Nephron (organoid): Measurements from ENCODE around the gene NINJ2.

Experiments used
- H3K27ac Mint-ChIP-seq, 3 experiments: 2 replicates each; pipeline ENCODE4 v1.8.0; 2020; ENCODE audit warnings: mixed read lengths in 3 of 3, mild to moderate bottlenecking in 2 of 3, moderate library complexity in 1 of 3
- H3K27me3 Mint-ChIP-seq: 2 replicates; pipeline ENCODE4 v1.8.0; 2021; ENCODE audit warnings: low read depth, mild to moderate bottlenecking, moderate library complexity, mixed read lengths
- H3K36me3 Mint-ChIP-seq: 2 replicates; pipeline ENCODE4 v1.8.0; 2020; ENCODE audit warnings: low read depth, mixed read lengths
- H3K4me1 Mint-ChIP-seq: 2 replicates; pipeline ENCODE4 v1.8.0; 2020; ENCODE audit warnings: mixed read lengths
- H3K4me3 Mint-ChIP-seq, 3 experiments: 2 replicates each; pipeline ENCODE4 v1.8.0; 2020; ENCODE audit warnings: mild to moderate bottlenecking in 3 of 3, mixed read lengths in 3 of 3, moderate library complexity in 2 of 3
- H3K9me3 Mint-ChIP-seq: 2 replicates; pipeline ENCODE4 v1.8.0; 2020; ENCODE audit warnings: mixed read lengths
- CTCF ChIP-seq, 3 experiments: fragments of 200-600 bp; sonication (generic); IDR thresholded peaks; one replicate each; pipeline ENCODE4 v1.5.0; 2021; ENCODE audit warnings: antibody characterized with exemption in 3 of 3; ENCODE audit not compliant: unreplicated experiment in 3 of 3

Gene NINJ2

GRCh38 chr12:532908-533565, 130.2 kb downstream of the NINJ2 start:
- Mint-ChIP-seq H3K36me3 (peaks cover 8% of the 10 kb centered on the region), H3K4me3 (no peak overlapping the region), H3K4me1 (peaks cover 22% of the 10 kb centered on the region), H3K9me3 (peaks cover 22% of the 10 kb centered on the region), H3K27me3 (no peaks in the 10 kb centered on the region), H3K27ac (no peak overlapping the region)
- no peak for TF ChIP-seq CTCF (IDR thresholded peaks at IDR 0.05; ENCODE audit: unreplicated experiment in 3 of 3)

GRCh38 chr12:531951-532585, 131.2 kb downstream of the NINJ2 start:
- H3K36me3 Mint-ChIP-seq = peaks cover 8% of the 10 kb centered on the region
- H3K9me3 Mint-ChIP-seq = peaks cover 22% of the 10 kb centered on the region
- H3K27me3 Mint-ChIP-seq = no peaks in the 10 kb centered on the region
- H3K4me1 Mint-ChIP-seq = peaks cover 22% of the 10 kb centered on the region
- H3K4me3 Mint-ChIP-seq = no peak overlapping the region
- no peak overlapping the region for H3K27ac Mint-ChIP-seq
- TF ChIP-seq CTCF (IDR thresholded peaks at IDR 0.05; ENCODE audit: unreplicated experiment in 3 of 3) = no peak

- no peaks in the 10 kb centered on the region for H3K27me3 Mint-ChIP-seq
- TF ChIP-seq CTCF (IDR thresholded peaks at IDR 0.05; ENCODE audit: unreplicated experiment in 3 of 3) = no peak
- peaks cover 22% of the 10 kb centered on the region for H3K9me3 Mint-ChIP-seq
- H3K4me3 Mint-ChIP-seq = no peak overlapping the region
- peaks cover 26% of the 10 kb centered on the region for H3K4me1 Mint-ChIP-seq
- peak overlapping the region; percentile 8 to 78 (median 35) for H3K27ac Mint-ChIP-seq
- peaks cover 8% of the 10 kb centered on the region for H3K36me3 Mint-ChIP-seq
Observed at GRCh38 chr12:530821-531220, 132.4 kb downstream of the NINJ2 start.

- Mint-ChIP-seq H3K9me3 (peaks cover 25% of the 10 kb centered on the region), H3K27me3 (no peaks in the 10 kb centered on the region), H3K4me3 (no peak overlapping the region), H3K27ac (peak overlapping the region in 2 of 3 experiments; percentile 8 to 78), H3K4me1 (peaks cover 26% of the 10 kb centered on the region), H3K36me3 (peaks cover 8% of the 10 kb centered on the region)
- no peak for TF ChIP-seq CTCF (IDR thresholded peaks at IDR 0.05; ENCODE audit: unreplicated experiment in 3 of 3)
Observed at GRCh38 chr12:530308-530707, 132.9 kb downstream of the NINJ2 start.

- no peaks in the 10 kb centered on the region for H3K27me3 Mint-ChIP-seq
- H3K9me3 Mint-ChIP-seq = peaks cover 25% of the 10 kb centered on the region
- TF ChIP-seq CTCF (IDR thresholded peaks at IDR 0.05; ENCODE audit: unreplicated experiment in 3 of 3) = no peak
- H3K4me3 Mint-ChIP-seq = no peak overlapping the region
- peaks cover 39% of the 10 kb centered on the region for H3K4me1 Mint-ChIP-seq
- peaks cover 8% of the 10 kb centered on the region for H3K36me3 Mint-ChIP-seq
- no peak overlapping the region for H3K27ac Mint-ChIP-seq
Observed at GRCh38 chr12:527729-528128, 135.5 kb downstream of the NINJ2 start.

- Mint-ChIP-seq H3K36me3 (peaks cover 4% of the 10 kb centered on the region), H3K27ac (no peak overlapping the region)
Observed at GRCh38 chr12:527241-527640, 136.0 kb downstream of the NINJ2 start.

More at GRCh38 chr12:527241-527640, 136.0 kb downstream of the NINJ2 start:
- peaks cover 21% of the 10 kb centered on the region for H3K9me3 Mint-ChIP-seq
- H3K4me3 Mint-ChIP-seq = no peak overlapping the region
- H3K4me1 Mint-ChIP-seq = peaks cover 37% of the 10 kb centered on the region
- no peaks in the 10 kb centered on the region for H3K27me3 Mint-ChIP-seq
- TF ChIP-seq CTCF (IDR thresholded peaks at IDR 0.05; ENCODE audit: unreplicated experiment in 3 of 3) = no peak
